Lower leg skin (tissue), 4 donors: ENCODE results near the gene ATG16L2. TPM values are rescaled to one million over a fixed set of nuclear protein-coding genes. Genes with fewer than 3 reads are reported as not detected.

ENCODE experiments used
- DNase-seq, 2 donors: peaks; one replicate each; pipeline ENCODE4 v3.0.0-alpha.2; 2019; ENCODE audit warnings: low spot score in 2 of 2
- H3K4me3 ChIP-seq: fragments of 200-600 bp; sonication (generic); 2 replicates; pipeline ENCODE4 v1.5.1; 2017; ENCODE audit warnings: mild to moderate bottlenecking, low read depth; ENCODE audit not compliant: poor library complexity, severe bottlenecking
- CTCF ChIP-seq, 3 donors: fragments of 450-650 bp; IDR thresholded peaks; one replicate each; pipeline ENCODE4 v1.5.1; 2016; ENCODE audit warnings: antibody characterized with exemption in 3 of 3, mild to moderate bottlenecking in 3 of 3, moderate library complexity in 2 of 3
- POLR2A ChIP-seq, 2 donors: fragments of 450-650 bp; IDR thresholded peaks; one replicate each; pipeline ENCODE4 v1.6.1; 2016 to 2017; ENCODE audit warnings: antibody characterized with exemption in 2 of 2, mild to moderate bottlenecking in 1 of 2, moderate library complexity in 1 of 2
- WGBS, 2 donors: methylation state at CpG; one replicate each; pipeline ENCODE4 v1.1.5; 2018; 5-methylcytosine and 5-hydroxymethylcytosine counted together
- intact Hi-C: fragments of 100-400 bp; cut with DNase I; formaldehyde crosslinking; loops from one replicate; pipeline ENCODE4 v1.15.0; 2023; ENCODE audit warnings: low total_unique reads
- total RNA-seq, 4 donors: library from RNA; depleted of rRNA; stranded (reverse); fragments of >200 nt; gene quantifications; one replicate each; pipeline ENCODE4 v1.1.0, GENCODE V29; 2016

ATG16L2 gene
- total RNA-seq, 4 donors from 2014 or later = 82.6 to 157 (median 92.9) TPM

DNA sequence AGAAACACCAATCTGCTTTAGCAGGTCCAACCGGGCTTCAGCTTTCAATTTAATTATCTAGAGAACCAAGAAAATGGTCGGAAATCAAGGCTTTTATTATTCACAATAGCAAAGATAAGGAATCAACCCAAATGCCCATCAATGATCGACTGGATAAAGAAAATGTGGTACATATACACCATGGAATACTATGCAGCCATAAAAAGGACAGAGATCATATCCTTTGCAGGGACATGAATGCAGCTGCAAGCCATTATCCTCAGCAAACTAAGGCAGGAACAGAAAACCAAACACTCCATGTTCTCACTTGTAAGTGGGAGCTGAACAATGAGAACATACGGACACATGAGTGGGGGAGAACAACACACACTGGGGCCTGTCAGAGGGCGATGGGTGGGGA lies 53.8 kb downstream of the ATG16L2 start:
- WGBS, 2 donors = 99% methylated on average over 5 of the region's 5 CpGs
- intact Hi-C loops = no loop called here
- no peak overlapping the region for H3K4me3 ChIP-seq
- TF ChIP-seq POLR2A (IDR thresholded peaks at IDR 0.05) (no peak), CTCF (IDR thresholded peaks at IDR 0.05) (no peak)
- DNase-seq = no peak

DNA sequence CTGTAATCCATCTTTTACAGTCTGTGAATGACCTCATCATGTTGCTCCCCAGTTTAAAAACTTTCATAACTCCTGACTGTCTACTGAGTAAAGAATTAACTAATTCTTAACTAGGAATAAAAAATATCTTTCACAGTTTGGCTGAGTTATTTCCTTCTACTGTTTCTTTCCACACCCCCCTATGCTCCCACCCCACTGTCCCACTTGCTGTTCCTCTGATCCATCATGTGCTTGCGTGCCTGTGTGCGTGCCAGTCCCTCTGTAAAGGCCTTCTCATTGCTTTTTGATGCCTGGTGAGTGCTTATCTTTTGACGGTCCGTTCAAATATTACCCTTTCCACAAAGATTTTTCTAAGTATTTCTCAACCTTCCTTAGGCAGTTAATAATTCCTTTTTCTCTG lies 55.6 kb downstream of the ATG16L2 start:
- H3K4me3 ChIP-seq = no peak overlapping the region
- TF ChIP-seq POLR2A (IDR thresholded peaks at IDR 0.05) (no peak), CTCF (IDR thresholded peaks at IDR 0.05) (no peak)
- 86 to 90% methylated on average over 4 of the region's 4 CpGs for WGBS, 2 donors
- intact Hi-C loops = no loop called here
- DNase-seq = no peak

DNA sequence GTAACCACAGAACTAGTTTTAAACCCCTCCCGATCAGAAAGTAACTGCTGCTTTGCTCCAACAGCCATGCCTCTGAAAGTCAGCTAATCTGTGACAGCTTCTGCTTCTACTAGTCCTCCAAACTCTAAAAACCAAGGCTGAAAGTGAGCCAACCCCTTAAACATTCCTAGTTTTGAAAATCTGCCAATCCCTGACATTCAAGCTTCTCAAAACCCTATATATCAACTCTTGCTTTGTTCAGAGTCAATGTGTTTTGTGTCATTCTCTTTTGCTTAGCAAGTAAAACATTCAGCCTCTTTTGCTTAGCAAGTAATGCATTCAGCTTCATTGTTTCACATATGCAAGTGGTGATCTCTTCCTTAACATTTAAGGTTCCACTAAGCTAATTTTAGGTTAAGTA lies 56.9 kb downstream of the ATG16L2 start:
- intact Hi-C loops = no loop called here
- no peak for DNase-seq
- WGBS, 2 donors = 80 to 81% methylated on average over 1 of the region's 1 CpG
- TF ChIP-seq CTCF (IDR thresholded peaks at IDR 0.05) (no peak), POLR2A (IDR thresholded peaks at IDR 0.05) (no peak)
- H3K4me3 ChIP-seq = no peak overlapping the region

- 96 to 97% methylated on average over 1 of the region's 1 CpG for WGBS, 2 donors
- DNase-seq = no peak
- no peak for TF ChIP-seq CTCF (IDR thresholded peaks at IDR 0.05)
- no peak for TF ChIP-seq POLR2A (IDR thresholded peaks at IDR 0.05)
- intact Hi-C loops = no loop called here
- no peak overlapping the region for H3K4me3 ChIP-seq
Observed at GRCh38 chr11:72872012-72872411, 57.8 kb downstream of the ATG16L2 start.

- intact Hi-C loops = no loop called here
- TF ChIP-seq POLR2A (IDR thresholded peaks at IDR 0.05) (no peak), CTCF (IDR thresholded peaks at IDR 0.05) (no peak)
- no peak for DNase-seq
- no peak overlapping the region for H3K4me3 ChIP-seq
- WGBS, 2 donors = 96 to 100% methylated on average over 1 of the region's 1 CpG
Observed at GRCh38 chr11:72875736-72876135, 61.5 kb downstream of the ATG16L2 start.

DNA sequence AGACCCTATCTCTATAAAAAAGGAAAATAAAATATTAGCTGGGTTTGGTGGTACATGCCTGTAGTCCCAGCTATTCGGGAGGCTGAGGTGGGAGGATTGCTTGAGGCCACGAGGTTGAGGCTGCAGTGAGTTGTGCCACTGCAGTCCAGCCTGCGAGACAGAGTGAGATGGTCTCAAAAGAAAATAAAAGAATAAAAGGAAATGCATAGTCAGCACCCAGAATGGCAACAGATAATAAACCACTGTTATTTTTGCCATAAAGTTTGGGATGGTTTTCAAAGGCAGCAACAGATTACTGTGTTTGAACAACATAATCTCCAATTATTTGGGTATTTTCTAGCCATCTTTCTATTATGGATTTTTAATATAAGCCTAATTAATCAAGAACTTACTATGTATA lies 61.9 kb downstream of the ATG16L2 start:
- 96 to 97% methylated on average over 3 of the region's 3 CpGs for WGBS, 2 donors
- H3K4me3 ChIP-seq = no peak overlapping the region
- no peak for DNase-seq
- intact Hi-C loops = no loop called here
- no peak for TF ChIP-seq CTCF (IDR thresholded peaks at IDR 0.05)
- TF ChIP-seq POLR2A (IDR thresholded peaks at IDR 0.05) = no peak
